GM12878 (cell line): ENCODE measurements around the gene COX6A2.
"Not testable (repeated sequence)": the region's sequence is repeated elsewhere in the genome, so short reads cannot be mapped to it uniquely, and the experiment has no call there.

Source experiments
- BHLHE40 ChIP-seq, 2 experiments: fragments of 450-650 bp in 1 of 2; IDR thresholded peaks; 2 replicates each; pipeline ENCODE4 v1.6.1; 2011 to 2017; ENCODE audit warnings: low read depth in 2 of 2, borderline replicate concordance in 1 of 2, improper control_type of control experiment in 1 of 2, low read length in 1 of 2, mild to moderate bottlenecking in 1 of 2
- CBFB ChIP-seq: IDR thresholded peaks from 2 replicates; pipeline ENCODE4 v1.6.1; 2016; ENCODE audit warnings: antibody characterized with exemption, low read depth
- STAT3 ChIP-seq: IDR thresholded peaks from 2 replicates; pipeline ENCODE4 v1.6.1; 2011; ENCODE audit warnings: low read depth, low read length, improper control_type of control experiment
- TF ChIP-seq, protein P1 (sequence below), 3 experiments: IDR thresholded peaks in 2 of 3; conservative IDR thresholded peaks in 1 of 3; 2 replicates each; pipeline ENCODE4 v1.5.1; 2011; ENCODE audit warnings: low read depth in 3 of 3, low read length in 3 of 3, mild to moderate bottlenecking in 3 of 3, control low read depth in 2 of 3, moderate library complexity in 2 of 3, inconsistent platforms in 1 of 3, mixed read lengths in 1 of 3; ENCODE audit not compliant: control insufficient read depth in 2 of 3, insufficient read depth in 1 of 3; ENCODE audit errors: extremely low read depth in 1 of 3
- TF ChIP-seq, protein P2 (sequence below): fragments of 450-650 bp; IDR thresholded peaks from 2 replicates; pipeline ENCODE4 v1.6.1; 2017; ENCODE audit warnings: mild to moderate bottlenecking, low read depth, inconsistent platforms; ENCODE audit not compliant: poor library complexity, severe bottlenecking

DNA sequence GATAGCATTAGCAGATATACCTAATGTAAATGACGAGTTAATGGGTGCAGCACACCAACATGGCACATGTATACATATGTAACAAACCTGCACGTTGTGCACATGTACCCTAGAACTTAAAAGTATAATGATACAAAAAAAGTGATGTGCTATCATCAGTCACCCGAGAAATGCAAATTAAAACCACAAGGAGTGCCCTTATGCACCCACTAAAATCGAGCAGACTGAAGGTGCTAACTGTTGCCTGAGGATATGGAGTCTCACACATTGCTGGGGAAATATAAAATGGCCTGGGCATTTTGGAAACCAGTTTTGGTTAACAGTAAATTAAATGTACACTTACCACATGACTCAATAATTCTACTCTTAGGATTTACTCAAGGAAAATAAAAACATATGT lies 10.9 kb upstream of the COX6A2 start:
- TF ChIP-seq, protein P1, sequence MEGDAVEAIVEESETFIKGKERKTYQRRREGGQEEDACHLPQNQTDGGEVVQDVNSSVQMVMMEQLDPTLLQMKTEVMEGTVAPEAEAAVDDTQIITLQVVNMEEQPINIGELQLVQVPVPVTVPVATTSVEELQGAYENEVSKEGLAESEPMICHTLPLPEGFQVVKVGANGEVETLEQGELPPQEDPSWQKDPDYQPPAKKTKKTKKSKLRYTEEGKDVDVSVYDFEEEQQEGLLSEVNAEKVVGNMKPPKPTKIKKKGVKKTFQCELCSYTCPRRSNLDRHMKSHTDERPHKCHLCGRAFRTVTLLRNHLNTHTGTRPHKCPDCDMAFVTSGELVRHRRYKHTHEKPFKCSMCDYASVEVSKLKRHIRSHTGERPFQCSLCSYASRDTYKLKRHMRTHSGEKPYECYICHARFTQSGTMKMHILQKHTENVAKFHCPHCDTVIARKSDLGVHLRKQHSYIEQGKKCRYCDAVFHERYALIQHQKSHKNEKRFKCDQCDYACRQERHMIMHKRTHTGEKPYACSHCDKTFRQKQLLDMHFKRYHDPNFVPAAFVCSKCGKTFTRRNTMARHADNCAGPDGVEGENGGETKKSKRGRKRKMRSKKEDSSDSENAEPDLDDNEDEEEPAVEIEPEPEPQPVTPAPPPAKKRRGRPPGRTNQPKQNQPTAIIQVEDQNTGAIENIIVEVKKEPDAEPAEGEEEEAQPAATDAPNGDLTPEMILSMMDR (IDR thresholded peaks at IDR 0.05 in 2 of 3, conservative IDR thresholded peaks at IDR 0.05 in 1 of 3; ENCODE audit: control insufficient read depth in 2 of 3, extremely low read depth in 1 of 3, insufficient read depth in 1 of 3, low read depth in 3 of 3, low read length in 3 of 3): not testable (repeated sequence)
- not testable (repeated sequence) for TF ChIP-seq CBFB, STAT3
- TF ChIP-seq, protein P2, sequence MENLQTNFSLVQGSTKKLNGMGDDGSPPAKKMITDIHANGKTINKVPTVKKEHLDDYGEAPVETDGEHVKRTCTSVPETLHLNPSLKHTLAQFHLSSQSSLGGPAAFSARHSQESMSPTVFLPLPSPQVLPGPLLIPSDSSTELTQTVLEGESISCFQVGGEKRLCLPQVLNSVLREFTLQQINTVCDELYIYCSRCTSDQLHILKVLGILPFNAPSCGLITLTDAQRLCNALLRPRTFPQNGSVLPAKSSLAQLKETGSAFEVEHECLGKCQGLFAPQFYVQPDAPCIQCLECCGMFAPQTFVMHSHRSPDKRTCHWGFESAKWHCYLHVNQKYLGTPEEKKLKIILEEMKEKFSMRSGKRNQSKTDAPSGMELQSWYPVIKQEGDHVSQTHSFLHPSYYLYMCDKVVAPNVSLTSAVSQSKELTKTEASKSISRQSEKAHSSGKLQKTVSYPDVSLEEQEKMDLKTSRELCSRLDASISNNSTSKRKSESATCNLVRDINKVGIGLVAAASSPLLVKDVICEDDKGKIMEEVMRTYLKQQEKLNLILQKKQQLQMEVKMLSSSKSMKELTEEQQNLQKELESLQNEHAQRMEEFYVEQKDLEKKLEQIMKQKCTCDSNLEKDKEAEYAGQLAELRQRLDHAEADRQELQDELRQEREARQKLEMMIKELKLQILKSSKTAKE: not testable (repeated sequence)
- peak; percentile 54 to 68; a peak in 3 of 4 replicates for TF ChIP-seq BHLHE40 (IDR thresholded peaks at IDR 0.05; ENCODE audit: borderline replicate concordance in 1 of 2, low read depth in 2 of 2, low read length in 1 of 2)
